ENCODE measurements around the gene ESPL1. TPM values are rescaled to one million over a fixed set of nuclear protein-coding genes. Genes with fewer than 3 reads are reported as not detected.

The ESPL1 gene
- total RNA-seq, 1 experiment from 2014 or later: 61.4 TPM

GRCh38 chr12:53324779-53325510, 56.8 kb downstream of the ESPL1 start (continued):
- TF ChIP-seq PREB (CRISPR knock-in tag; IDR thresholded peaks at IDR 0.05; ENCODE audit: borderline replicate concordance): no peak
- TF ChIP-seq TEAD4 (CRISPR knock-in tag; IDR thresholded peaks at IDR 0.05): no peak
- TF ChIP-seq SMAD3 (CRISPR knock-in tag; IDR thresholded peaks at IDR 0.05; ENCODE audit: borderline replicate concordance): 0 out of 2 replicates have a peak, but pooled peaks have one; percentile 29
- 0 out of 2 replicates have a peak, but pooled peaks have one; percentile 22 for TF ChIP-seq E2F1 (CRISPR knock-in tag; IDR thresholded peaks at IDR 0.05)
- peak; percentile 73; the same call in 1 of the 2 replicates for TF ChIP-seq E2F5 (CRISPR knock-in tag; IDR thresholded peaks at IDR 0.05)
- 0 out of 2 replicates have a peak, but pooled peaks have one; percentile 28 for TF ChIP-seq ZBTB21 (CRISPR knock-in tag; IDR thresholded peaks at IDR 0.05; ENCODE audit: borderline replicate concordance)
- TF ChIP-seq MAX (CRISPR knock-in tag; IDR thresholded peaks at IDR 0.05): peak; percentile 76
- no peak for TF ChIP-seq SMAD4 (CRISPR knock-in tag; IDR thresholded peaks at IDR 0.05)
- TF ChIP-seq SOX15 (CRISPR knock-in tag; IDR thresholded peaks at IDR 0.05): no peak
- no peak for TF ChIP-seq ESRRA (CRISPR knock-in tag; IDR thresholded peaks at IDR 0.05; ENCODE audit: borderline replicate concordance)
- peak; percentile 23; the same call in 1 of the 2 replicates for TF ChIP-seq GABPB1 (CRISPR knock-in tag; IDR thresholded peaks at IDR 0.05)
- no peak for TF ChIP-seq NR2C2 (CRISPR knock-in tag; IDR thresholded peaks at IDR 0.05)
- peak; percentile 50; the same call in 1 of the 2 replicates for TF ChIP-seq ETV6 (CRISPR knock-in tag; IDR thresholded peaks at IDR 0.05)
- peak; percentile 78; the same call in 1 of the 2 replicates for TF ChIP-seq ZNF232 (CRISPR knock-in tag; IDR thresholded peaks at IDR 0.05)
- TF ChIP-seq ATF6 (CRISPR knock-in tag; IDR thresholded peaks at IDR 0.05): no peak
- TF ChIP-seq NR3C1 (CRISPR knock-in tag; conservative IDR thresholded peaks at IDR 0.05; ENCODE audit: low read depth): no peak
- no peak for TF ChIP-seq NFATC4 (CRISPR knock-in tag; IDR thresholded peaks at IDR 0.05)
- TF ChIP-seq FOXP4 (CRISPR knock-in tag; IDR thresholded peaks at IDR 0.05): 0 out of 2 replicates have a peak, but pooled peaks have one; percentile 23
- no peak for TF ChIP-seq GRHL2 (CRISPR knock-in tag; IDR thresholded peaks at IDR 0.05; ENCODE audit: insufficient replicate concordance, severe bottlenecking)
- TF ChIP-seq NFE2L1 (CRISPR knock-in tag; IDR thresholded peaks at IDR 0.05): no peak
- TF ChIP-seq MLX (CRISPR knock-in tag; IDR thresholded peaks at IDR 0.05): no peak
- 0 out of 2 replicates have a peak, but pooled peaks have one; percentile 34 for TF ChIP-seq ZNF281 (CRISPR knock-in tag; IDR thresholded peaks at IDR 0.05)
- peak; percentile 35; the same call in 1 of the 2 replicates for TF ChIP-seq CTCF (IDR thresholded peaks at IDR 0.05)

Data from WTC11 (cell line).